ENCODE measurements around the gene BANK1. TPM values are rescaled to one million over a fixed set of nuclear protein-coding genes. Genes with fewer than 3 reads are reported as not detected.

The BANK1 gene
- total RNA-seq, 1 experiment from 2014 or later = not detected

- DNase-seq (ENCODE audit: low read depth) = no peak
These were observed 325.6 kb downstream of the BANK1 start for GRCh38 chr4:102116121-102116520.

- no peak for DNase-seq (ENCODE audit: low read depth)
These were observed 330.3 kb downstream of the BANK1 start for GRCh38 chr4:102120846-102121245.
